Frontal cortex (tissue), 4 donors: ENCODE data around the gene DNAJC15. TPM values are rescaled to one million over a fixed set of nuclear protein-coding genes. Genes with fewer than 3 reads are reported as not detected.
"Not testable (repeated sequence)": the region's sequence is repeated elsewhere in the genome, so short reads cannot be mapped to it uniquely, and the experiment has no call there.

ENCODE experiments used
- DNase-seq, 2 donors: peaks; one replicate each; pipeline ENCODE4 v3.0.0; 2012; ENCODE audit warnings: low spot score in 2 of 2
- FAIRE-seq: peaks from 2 replicates; lab custom pipeline; 2012; peaks lifted over from hg19 to GRCh38; lab: Jason Lieb, UNC
- total RNA-seq: library from RNA; depleted of rRNA; stranded (reverse); fragments of >200 nt; gene quantifications from one replicate; pipeline ENCODE4 v1.2.3, GENCODE V29; 2014
- donor health status: control.
- donor health status: control.
- donor health status: control.

DNAJC15 gene
- total RNA-seq, 1 donor from 2014 or later, result 26.1 TPM

DNA sequence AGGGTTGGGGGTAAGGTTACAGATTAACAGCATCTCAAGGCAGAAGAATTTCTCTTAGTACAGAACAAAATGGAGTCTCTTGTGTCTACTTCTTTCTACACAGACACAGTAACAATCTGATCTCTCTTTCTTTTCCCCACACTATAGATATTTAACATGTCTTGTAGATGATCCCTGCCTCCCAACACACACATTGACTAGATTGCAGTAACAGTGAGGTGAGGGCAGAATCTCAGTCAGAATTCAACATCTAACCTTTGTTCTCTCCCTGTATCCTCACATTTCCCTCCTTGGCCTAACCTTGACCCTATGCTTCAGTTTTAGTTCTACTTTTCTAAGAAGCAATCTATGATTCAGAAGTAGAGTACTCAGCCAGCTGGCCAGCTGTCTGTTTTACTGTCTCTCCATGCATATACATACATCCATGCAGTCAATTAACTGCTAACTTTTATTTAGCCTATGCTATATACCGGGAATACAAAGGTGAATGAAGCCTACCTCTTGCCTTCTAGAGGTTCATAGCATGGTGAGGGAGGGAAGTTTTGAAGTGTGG lies 18.1 kb downstream of the DNAJC15 start:
- FAIRE-seq (no peak), DNase-seq (no peak)

DNA sequence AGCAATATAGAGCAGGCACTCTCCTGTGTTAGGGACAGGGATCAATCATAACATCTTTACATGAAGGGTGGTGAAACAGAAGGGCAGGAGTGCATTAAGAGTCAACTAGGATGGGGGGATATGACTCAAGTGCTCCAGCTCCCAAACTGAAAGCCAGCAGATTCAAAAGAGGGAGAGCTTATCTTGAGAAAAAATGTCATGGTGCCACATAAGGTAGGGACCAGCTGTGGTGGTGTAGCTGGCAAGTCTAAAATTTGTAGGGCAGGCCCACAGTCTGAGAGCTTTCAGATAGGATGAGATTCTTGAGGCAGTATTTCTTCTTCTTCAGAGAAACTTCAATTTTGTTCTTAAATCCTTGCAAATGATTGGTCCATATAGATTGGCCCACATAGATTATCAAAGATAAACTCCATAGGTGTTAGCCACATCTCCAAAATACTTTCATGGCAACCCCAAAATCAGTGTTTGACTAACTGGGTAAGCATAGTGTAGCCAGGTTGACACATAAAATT lies 19.1 kb downstream of the DNAJC15 start:
- no peak for FAIRE-seq
- no peak for DNase-seq

DNA sequence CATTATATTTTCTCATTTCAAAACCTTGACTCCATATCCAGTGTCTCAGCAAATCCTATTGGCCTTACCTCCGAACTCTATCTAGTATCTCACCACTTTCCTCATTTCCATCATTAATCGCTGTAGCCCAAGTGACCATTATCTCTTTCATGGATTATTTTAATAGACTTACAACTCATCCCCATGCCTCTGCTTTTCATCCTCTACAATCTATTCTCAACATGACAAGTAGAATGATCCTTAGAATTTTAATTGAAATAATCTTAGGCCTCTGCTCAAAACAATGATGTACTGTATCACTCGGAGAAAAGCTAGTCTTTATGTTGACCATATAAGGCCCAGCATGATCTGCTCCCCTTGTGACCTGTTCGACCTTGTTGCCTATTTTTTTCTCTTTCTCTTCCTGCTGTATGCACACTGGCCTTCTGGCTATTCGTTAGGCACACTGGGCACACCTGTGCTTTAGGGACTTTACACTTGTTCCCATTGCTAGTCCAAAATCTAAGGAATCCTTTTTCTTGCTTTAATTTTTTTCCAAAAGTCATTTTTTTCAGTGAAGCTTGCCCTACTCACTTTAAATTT lies 21.4 kb downstream of the DNAJC15 start:
- FAIRE-seq (no peak), DNase-seq (no peak)

DNA sequence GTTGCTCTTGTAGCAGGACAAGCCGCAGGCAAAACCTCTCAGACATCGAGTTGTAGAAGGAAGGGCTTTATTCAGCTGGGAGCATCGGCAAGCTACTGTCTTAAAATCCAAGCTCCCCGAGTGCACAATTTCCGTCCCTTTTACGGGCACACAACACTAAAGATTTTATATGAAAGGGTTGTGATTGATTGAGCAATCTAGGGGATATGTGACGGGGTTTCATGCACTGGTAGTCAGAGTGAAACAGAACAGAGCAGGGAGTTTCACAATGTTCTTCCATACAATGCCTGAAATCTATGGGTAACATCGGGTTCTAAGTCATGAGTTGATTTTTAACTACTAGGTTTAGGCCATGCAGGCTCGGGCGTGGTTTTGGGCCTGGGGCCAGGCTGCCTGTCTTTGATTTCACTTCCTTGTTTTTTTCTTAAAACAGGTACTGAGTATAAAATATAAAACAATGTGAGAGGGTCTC lies 22.0 kb downstream of the DNAJC15 start:
- FAIRE-seq, DNase-seq: not testable (repeated sequence)

DNA sequence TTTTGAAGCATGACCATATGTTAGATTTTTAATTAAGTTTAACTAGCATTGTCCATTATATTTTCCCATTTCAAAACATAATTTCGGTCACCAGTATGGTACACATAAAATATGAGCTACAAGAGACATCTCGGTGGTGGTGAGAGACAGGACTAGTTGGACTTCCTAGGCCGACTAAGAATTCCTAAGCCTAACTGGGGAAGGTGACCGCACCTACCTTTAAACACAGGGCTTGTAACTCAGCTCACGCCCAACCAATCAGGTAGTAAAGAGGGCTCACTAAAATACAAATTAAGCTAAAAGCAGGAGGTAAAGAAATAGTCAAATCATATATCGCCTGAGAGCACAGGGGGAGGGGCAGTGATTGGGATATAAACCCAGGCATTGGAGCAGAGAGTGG lies 22.9 kb downstream of the DNAJC15 start:
- FAIRE-seq (no peak), DNase-seq (no peak)

DNA sequence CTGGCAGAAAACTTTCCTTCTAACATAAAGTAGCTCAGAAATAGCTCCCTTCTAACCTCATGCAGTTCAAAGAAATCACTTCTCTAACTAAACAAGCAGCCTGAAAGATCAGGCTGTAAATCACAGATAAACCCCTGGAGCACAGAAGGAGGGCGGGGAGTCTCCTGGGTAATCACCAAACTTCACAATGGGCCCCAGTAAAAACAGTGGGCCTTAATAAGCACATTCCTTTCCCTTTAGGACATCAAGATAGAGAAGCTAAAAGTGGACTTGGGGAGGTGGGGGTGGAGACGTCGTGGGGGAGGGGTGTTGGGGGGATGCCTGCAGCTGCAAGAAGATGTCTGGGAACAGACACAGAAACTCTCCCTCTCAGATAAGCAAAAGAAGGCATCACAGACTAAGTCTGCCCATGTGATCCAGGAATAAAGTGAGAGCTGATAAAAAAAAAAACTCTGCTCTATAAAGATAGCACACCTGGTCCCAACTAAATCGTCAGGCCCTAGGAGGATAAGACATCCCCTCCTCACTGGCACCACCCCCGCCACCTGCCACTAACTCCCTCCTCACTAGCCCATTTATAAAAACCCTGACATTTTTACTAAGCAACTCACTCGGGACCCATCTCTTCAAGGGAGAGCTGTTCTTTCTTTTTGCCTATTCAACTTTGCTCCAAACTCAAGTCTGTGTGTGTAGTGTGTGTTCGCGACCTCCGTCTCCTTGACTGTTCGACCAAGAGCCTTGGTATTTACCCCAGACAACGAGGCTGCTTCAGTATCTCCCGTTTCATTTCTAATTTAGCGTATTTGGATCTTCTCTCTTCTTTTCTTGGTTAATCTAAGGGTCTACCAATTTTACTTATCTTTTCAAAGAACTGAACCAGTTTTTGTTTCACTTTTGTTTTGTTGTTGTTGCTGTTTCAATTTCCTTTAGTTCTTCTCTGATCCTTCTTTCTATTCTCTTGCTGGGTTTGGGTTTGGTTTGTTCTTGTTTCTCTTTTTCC lies 31.7 kb downstream of the DNAJC15 start:
- no peak for DNase-seq

DNA sequence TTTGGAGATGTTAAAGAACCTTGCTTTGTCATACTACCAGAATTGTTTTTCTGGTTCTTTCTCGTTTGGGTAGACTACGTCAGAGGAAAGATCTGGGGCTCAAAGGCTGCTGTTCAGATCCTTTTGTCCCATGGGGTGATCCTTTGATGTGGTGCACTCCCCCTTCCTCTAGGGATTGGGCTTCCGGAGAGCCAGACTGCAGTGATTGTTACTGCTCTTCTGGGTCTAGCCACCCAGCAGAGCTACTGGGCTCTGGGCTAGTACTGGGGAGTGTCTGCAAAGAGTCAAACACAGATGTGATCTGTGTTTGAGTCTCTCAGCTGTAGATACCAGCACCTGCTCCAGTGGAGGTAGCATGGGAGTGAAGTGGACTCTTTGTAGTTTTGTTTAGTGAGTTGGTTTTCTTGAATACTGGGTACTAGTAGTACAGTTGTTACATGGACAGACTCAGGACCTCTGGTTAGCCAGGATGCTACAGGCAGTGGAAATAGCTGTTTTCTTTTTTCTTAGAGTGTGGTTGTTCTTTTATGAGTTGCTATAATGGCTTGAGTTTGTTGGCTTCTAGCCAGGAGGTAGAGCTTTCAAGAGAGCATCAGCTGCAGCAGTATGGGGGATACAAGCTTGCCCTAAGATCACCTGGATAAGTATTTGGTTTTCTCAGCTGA lies 34.4 kb downstream of the DNAJC15 start:
- FAIRE-seq (no peak), DNase-seq (no peak)

More for the DNA sequence above, 31.7 kb downstream of the DNAJC15 start:
- no peak for FAIRE-seq

DNA sequence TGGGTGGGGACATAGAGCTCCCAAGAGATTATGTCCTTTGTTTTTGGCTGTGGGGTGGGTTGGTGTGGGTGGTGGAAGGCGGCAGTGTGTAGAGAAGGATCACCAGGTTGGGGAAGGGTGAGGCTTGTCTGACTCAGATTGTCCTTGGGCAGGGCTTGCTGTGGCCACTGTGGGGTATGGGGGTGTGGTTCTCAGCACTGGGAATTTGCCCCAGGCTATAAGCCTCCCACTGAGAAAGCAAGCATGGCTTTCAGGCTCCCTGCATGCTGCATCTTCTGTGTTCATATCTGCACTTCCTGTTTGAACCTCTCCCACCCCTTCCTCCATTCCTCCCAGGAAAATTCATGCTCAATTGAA lies 34.9 kb downstream of the DNAJC15 start:
- no peak for DNase-seq
- no peak for FAIRE-seq

DNA sequence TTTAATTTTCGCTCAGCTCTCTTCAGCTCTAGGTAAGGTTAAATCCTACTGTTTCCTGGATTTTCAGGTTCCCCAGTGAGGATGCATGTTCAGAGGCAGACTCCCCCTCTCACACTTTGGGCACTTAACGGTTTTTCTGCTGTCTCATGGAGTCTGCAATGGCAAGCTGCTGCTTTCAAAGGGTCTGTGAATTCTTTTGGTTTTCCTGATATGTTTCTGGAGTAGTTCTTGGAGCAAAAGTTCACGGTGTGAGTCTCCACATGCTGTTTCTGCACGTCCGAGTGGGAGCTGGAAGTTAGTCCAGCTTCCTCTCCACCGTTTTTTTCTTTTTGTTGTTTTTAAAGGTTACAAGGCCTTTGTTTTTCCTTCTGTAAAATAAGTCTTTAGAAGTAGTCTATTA lies 35.4 kb downstream of the DNAJC15 start:
- DNase-seq (no peak), FAIRE-seq (no peak)

DNA sequence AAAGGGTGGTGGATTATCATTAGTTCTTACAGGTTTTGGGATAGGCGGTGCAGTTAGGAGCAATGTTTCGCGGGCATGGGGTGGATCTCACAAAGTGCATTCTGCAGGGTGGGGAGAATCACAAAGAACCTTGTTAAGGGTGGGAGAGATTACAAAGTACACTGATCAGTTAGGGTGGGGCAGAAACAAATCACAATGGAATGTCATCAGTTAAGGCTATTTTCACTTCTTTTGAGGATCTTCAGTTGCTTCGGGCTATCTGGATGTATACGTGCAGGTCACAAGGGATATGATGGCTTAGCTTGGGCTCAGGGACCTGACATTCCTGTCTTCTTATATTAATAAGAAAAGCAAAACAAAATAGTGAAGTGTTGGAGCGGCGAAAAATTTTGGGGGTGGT lies 36.4 kb downstream of the DNAJC15 start:
- DNase-seq, FAIRE-seq: not testable (repeated sequence)

DNA sequence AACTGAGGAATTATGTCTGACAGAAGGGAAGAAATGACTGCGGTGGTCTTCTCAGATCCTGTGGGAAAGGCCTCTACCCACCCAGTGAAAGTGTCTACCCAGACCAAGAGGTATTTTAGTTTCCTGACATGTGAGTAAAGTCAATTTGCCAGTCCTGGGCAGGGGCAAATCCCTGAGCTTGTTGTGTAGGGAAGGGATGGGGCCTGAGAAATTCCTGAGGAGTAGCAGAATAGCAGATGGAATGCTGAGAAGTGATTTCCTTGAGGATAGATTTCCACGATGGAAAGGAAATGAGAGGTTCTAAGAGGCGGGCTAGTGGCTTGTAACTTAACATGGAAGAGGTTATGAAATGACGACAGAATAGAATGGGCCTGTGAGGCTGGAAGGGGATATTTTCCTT lies 37.4 kb downstream of the DNAJC15 start:
- not testable (repeated sequence) for FAIRE-seq, DNase-seq

DNA sequence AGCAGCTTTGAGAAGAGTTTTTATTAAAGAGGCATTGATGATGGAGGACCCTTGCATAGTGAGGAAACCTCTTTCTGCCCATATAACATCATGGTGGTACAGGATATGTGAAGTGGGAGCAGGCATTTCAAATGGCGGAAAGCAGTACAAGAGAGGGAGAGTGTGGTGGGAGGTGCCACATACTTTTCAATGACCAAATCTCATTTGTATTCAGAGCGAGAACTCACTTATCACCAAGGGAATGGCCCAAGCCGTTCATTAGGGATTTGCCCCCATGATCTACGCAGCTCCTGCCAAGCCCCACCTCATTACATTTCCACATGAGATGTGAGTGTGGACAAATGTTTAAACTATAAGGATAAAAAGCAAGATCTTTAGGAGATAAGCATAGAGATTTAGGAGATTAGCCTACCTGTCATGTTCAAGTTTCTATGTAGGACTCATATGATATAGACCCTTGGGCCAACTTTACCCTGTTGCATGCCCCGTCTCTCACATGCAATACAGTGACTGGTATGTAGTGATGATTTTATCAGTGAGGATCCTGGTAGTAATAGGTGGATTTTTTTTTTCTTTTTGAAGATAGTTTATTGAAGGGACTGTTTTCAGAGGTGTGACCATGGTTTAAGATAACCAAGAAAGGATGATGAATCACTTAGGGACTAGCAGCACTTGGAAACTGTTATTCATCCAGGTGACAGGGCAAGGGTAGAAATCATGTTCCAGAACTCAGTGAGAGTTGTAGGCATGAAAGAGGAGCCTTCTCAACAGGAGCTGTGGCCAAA lies 38.3 kb downstream of the DNAJC15 start:
- FAIRE-seq (no peak), DNase-seq (no peak)

DNA sequence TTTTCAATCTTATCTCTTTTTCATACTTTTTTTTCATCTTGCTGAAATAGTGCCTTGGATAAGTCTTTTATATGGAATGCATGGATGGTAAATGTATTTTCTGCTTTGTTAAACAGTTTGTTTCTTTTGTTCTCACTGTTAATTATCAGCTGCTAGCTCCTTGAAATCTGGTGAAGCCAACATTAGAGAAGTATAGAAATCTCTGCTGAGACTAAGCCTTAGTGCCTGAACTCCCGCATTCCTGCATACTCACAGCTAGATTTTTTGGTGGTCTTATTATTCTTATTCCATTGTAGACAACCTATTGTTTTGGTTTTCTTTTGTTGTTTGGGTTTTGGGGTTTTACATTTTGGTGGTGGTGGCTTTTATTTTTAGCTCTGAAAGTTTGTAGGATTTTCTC lies 48.4 kb downstream of the DNAJC15 start:
- no peak for DNase-seq
- FAIRE-seq, result no peak

DNA sequence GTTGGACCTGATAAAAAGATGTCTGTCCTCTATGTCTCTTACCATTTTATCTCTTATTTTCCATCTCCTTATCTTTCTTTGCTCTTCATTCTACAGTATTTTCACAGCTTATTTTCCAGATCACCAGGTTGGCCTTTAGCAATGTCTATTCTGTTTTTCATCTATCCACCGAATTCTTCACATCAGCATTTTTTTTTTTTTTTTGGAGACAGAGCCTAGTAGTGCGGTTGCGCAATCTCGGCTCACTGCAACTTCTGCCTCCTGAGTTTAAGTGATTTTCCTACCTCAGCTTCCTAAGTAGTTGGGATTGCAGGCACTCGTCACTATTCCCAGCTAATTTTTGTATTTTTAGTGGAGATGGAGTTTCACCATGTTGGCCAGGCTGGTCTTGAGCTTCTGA lies 49.0 kb downstream of the DNAJC15 start:
- no peak for FAIRE-seq

DNA sequence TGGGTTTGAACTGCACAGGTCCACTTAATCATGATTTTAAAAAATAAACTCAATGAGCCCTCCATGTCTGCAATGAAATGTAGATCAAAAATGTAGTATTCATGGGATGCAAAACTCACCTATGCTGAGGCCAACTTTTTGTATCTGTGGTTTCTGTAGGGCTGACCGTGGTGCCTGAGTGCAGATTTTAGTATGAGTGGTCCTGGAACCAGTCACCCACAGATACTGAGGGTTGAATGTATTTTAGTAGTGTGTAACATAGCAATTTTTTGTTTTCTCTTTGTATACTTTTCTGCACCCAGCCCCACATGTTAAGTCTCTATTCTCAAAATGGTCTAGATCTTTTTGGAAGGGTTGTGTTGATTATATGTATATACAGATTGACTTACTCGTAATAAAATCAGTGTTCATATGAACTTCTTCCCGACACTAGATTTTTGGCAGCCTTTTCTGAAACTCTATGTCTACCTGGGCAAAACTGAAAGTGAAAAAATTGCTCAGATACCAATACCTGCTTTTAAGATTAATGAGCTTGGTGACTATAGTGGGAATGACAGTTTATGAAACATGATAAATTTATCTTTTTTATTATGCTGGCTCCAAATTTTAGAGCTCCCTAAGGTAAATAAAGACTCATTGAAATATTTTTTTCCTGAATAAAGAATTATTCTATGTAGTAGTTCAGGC lies 51.6 kb downstream of the DNAJC15 start:
- DNase-seq, result no peak
- FAIRE-seq, result no peak

More for the DNA sequence above, 49.0 kb downstream of the DNAJC15 start:
- DNase-seq, result no peak

DNA sequence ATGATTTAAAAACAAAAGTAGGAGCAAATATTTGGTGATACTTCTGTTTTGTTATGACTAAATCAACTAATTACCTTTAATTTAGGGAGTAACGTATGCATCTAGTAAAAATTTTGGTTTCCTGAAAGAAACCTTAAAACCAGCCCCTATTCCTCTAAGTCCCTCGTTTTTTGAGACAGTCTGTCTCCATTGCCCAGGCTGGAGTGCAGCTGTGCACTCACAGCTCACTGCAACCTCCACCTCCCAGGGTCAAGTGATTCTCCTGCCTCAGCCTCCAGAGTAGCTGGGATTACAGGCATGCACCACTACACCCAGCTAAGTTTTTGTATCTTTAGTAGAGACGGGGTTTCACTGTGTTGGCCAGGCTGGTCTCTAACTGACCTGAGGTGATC lies 52.1 kb downstream of the DNAJC15 start:
- not testable (repeated sequence) for DNase-seq, FAIRE-seq

DNA sequence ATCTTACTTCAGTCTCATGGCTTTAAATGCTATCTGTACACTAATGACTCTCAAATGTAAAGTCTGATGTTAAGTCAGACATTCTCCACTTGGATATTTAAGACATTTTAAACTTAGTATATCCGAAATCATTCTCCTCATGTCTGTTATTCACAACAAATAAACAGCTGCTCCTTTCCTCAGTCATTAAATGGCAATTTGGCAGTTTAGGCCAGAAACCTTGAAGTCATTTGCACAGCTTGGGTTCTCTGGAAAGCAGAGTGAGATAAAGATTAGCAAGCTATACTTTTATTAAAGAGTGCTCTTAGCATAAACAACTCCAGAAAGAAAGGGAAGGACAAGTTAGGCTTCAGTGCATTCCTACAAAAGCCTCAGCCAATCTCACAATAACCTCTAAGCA lies 53.7 kb downstream of the DNAJC15 start:
- FAIRE-seq, result no peak

DNA sequence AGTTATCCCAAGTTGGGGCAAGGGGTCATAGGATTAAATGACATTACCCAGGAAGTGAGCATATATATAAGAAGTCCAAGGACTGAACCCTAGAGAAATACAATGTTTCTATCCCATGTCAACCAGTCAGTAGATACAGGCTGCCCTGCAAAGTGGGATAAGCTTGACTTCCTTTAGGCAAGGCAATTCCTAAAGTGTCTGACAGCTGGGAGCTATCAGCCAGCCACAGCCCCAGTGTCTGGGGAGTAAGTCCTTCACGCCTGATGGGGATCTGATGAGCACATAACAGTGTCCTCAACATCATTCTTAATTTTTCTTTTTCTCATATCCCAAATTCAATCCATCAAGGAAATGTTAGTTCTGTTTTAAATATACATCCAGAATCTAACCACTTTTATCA lies 54.1 kb downstream of the DNAJC15 start:
- FAIRE-seq (no peak), DNase-seq (no peak)

More for the DNA sequence above, 53.7 kb downstream of the DNAJC15 start:
- DNase-seq, result no peak

DNA sequence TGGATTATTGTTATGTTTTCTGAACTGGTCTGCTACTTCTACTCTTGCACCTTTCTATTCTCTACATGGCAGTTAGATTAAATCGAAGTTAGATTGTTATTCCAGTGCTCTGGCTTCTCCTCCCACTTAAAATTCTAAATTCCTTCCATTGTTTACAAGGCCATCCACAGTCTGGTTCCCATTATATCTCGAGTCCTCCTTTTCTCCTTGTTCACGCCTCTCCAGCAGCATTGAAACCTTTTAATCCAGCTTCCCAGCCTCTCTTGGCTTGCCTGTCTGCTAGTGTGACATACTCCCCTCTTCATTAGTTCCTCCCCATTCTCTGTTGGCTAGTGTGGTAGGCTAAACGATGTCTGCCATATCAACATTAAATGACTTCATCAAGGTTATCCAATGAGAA lies 54.5 kb downstream of the DNAJC15 start:
- no peak for FAIRE-seq
- no peak for DNase-seq
